Left renal cortex interstitium (tissue), 4 donors: ENCODE data around the gene CRACR2A. TPM values are rescaled to one million over a fixed set of nuclear protein-coding genes. Genes with fewer than 3 reads are reported as not detected.

ENCODE experiments used
- DNase-seq, 4 donors: peaks; one replicate each; pipeline ENCODE4 v3.0.0-alpha.2; 2013; ENCODE audit warnings: low read depth in 4 of 4, low spot score in 2 of 4, missing footprints in 1 of 4
- polyA plus RNA-seq, 4 donors: library from polyadenylated mRNA; unstranded; fragments of 120-200 nt; gene quantifications; one replicate each; pipeline ENCODE4 v1.2.1, GENCODE V29; 2013; ENCODE audit not compliant: insufficient read length in 4 of 4

The CRACR2A gene
- polyA plus RNA-seq, 4 donors, result 1.4 to 1.8 (median 1.5) TPM

GRCh38 chr12:3658327-3659163 lies 94.4 kb downstream of the CRACR2A start:
- no peak for DNase-seq

- DNase-seq, result no peak
Measured at GRCh38 chr12:3656946-3657622, 95.8 kb downstream of the CRACR2A start.

- DNase-seq, result no peak
Measured at GRCh38 chr12:3655328-3655900, 97.5 kb downstream of the CRACR2A start.

GRCh38 chr12:3651585-3652424 lies 101.1 kb downstream of the CRACR2A start:
- DNase-seq, result no peak

- DNase-seq, result no peak
Measured at GRCh38 chr12:3647504-3647903, 105.4 kb downstream of the CRACR2A start.

- DNase-seq, result no peak
Measured at GRCh38 chr12:3646561-3647241, 106.2 kb downstream of the CRACR2A start.

- DNase-seq, result no peak
Measured at GRCh38 chr12:3645091-3645490, 107.8 kb downstream of the CRACR2A start.

GRCh38 chr12:3644104-3644503 lies 108.8 kb downstream of the CRACR2A start:
- DNase-seq, result no peak

GRCh38 chr12:3641428-3642018 lies 111.4 kb downstream of the CRACR2A start:
- no peak for DNase-seq

GRCh38 chr12:3636328-3636727 lies 116.6 kb downstream of the CRACR2A start:
- DNase-seq, result no peak

- no peak for DNase-seq
Measured at GRCh38 chr12:3634348-3634747, 118.6 kb downstream of the CRACR2A start.

GRCh38 chr12:3633396-3633795 lies 119.5 kb downstream of the CRACR2A start:
- no peak for DNase-seq

- DNase-seq, result no peak
Measured at GRCh38 chr12:3632754-3633153, 120.2 kb downstream of the CRACR2A start.

GRCh38 chr12:3632256-3632655 lies 120.7 kb downstream of the CRACR2A start:
- DNase-seq, result no peak

- DNase-seq, result no peak
Measured at GRCh38 chr12:3631759-3632158, 121.2 kb downstream of the CRACR2A start.

- no peak for DNase-seq
Measured at GRCh38 chr12:3631272-3631637, 121.7 kb downstream of the CRACR2A start.

GRCh38 chr12:3630621-3631271 lies 122.2 kb downstream of the CRACR2A start:
- no peak for DNase-seq

GRCh38 chr12:3630111-3630510 lies 122.8 kb downstream of the CRACR2A start:
- no peak for DNase-seq

- DNase-seq, result no peak
Measured at GRCh38 chr12:3629057-3629830, 123.7 kb downstream of the CRACR2A start.
